ENCODE measurements around the gene TM9SF1. TPM values are rescaled to one million over a fixed set of nuclear protein-coding genes. Genes with fewer than 3 reads are reported as not detected.

TM9SF1 gene
- total RNA-seq, 1 donor from 2014 or later, result 24.5 TPM

- Mint-ChIP-seq H3K4me3 (peak within 1 kb of the TSS; percentile 93), H3K27ac (peak within 1 kb of the TSS; percentile 95)
- intact Hi-C loops (cut with micrococcal nuclease), result loop anchor here (1.0 kb wide), 5 partner anchors 17 to 93 kb away; partner anchors contain the start of genes GMPR2, IRF9, NEDD8 and RABGGTA
Measured at GRCh38 chr14:24215495-24216344, 20.5 kb upstream of the TM9SF1 start, which contains the start of gene MDP1. MDP1 (minus strand) TSS chr14:24216066; CDS start chr14:24215955, 111 bp downstream.

GRCh38 chr14:24213866-24214662 lies 18.8 kb upstream of the TM9SF1 start:
- TF ChIP-seq CTCF (IDR thresholded peaks at IDR 0.05), result no peak
- POLR2A ChIA-PET, result interaction anchor here (0.6 to 6.6 kb wide), 41 partner anchors 10 to 893 kb away, joined by 3 to 143 read pairs (median 7); partner anchors contain the start of genes CBLN3, CIDEB, DCAF11 and DHRS1
- Mint-ChIP-seq H3K9me3 (no peaks in the 10 kb centered on the region), H3K4me3 (peak overlapping the region; percentile 91), H3K27ac (peak overlapping the region; percentile 95), H3K4me1 (peaks cover 53% of the 10 kb centered on the region), H3K27me3 (no peaks in the 10 kb centered on the region), H3K36me3 (ENCODE audit: low read depth) (peaks cover 58% of the 10 kb centered on the region)
- CTCF ChIA-PET, result interaction anchor here (0.8 to 5.6 kb wide), 11 partner anchors 18 to 222 kb away, joined by 3 to 37 read pairs (median 3); partner anchors contain the start of genes DHRS1, IPO4, IRF9 and NOP9
- no peak for DNase-seq
- ATAC-seq (ENCODE audit: low read depth), result no peak
- intact Hi-C loops (cut with micrococcal nuclease), result loop anchor here (1.0 to 5.0 kb wide), 10 partner anchors 19 to 912 kb away; partner anchors contain the start of genes DCAF11, EMC9, IPO4 and NRL

More at GRCh38 chr14:24215495-24216344, 20.5 kb upstream of the TM9SF1 start, which contains the start of gene MDP1:
- ChIA-PET CTCF (interaction anchor here (0.6 to 5.6 kb wide), 13 partner anchors 12 to 221 kb away, joined by 3 to 37 read pairs (median 5); partner anchors contain the start of genes CIDEB, IRF9, LTB4R2 and TINF2), POLR2A (interaction anchor here (0.6 to 6.6 kb wide), 37 partner anchors 9 to 1376 kb away, joined by 3 to 143 read pairs (median 5); partner anchors contain the start of genes CARMIL3, CBLN3, CIDEB and DCAF11)
- DNase-seq, result peak; percentile 71
- Mint-ChIP-seq H3K27me3 (no peaks in the 10 kb centered on the region), H3K9me3 (no peaks in the 10 kb centered on the region), H3K36me3 (ENCODE audit: low read depth) (peaks cover 43% of the 10 kb centered on the region), H3K4me1 (peaks cover 50% of the 10 kb centered on the region)
- no peak for TF ChIP-seq CTCF (IDR thresholded peaks at IDR 0.05)
- ATAC-seq (ENCODE audit: low read depth), result peak; percentile 75

GRCh38 chr14:24212924-24213865 lies 18.0 kb upstream of the TM9SF1 start, which contains the start of gene CHMP4A:
CHMP4A (minus strand) TSS chr14:24213488; CDS start chr14:24213439, 49 bp downstream.
- ATAC-seq (ENCODE audit: low read depth) (peak; percentile 76), DNase-seq (peak; percentile 83)
- Mint-ChIP-seq H3K27me3 (no peaks in the 10 kb centered on the region), H3K9me3 (no peaks in the 10 kb centered on the region), H3K4me1 (peaks cover 56% of the 10 kb centered on the region), H3K4me3 (peak within 1 kb of the TSS; percentile 91), H3K36me3 (ENCODE audit: low read depth) (peaks cover 61% of the 10 kb centered on the region), H3K27ac (peak within 1 kb of the TSS; percentile 95)
- POLR2A ChIA-PET, result interaction anchor here (0.6 to 6.6 kb wide), 41 partner anchors 9 to 892 kb away, joined by 3 to 143 read pairs (median 5); partner anchors contain the start of genes CBLN3, CIDEB, DCAF11 and DHRS1
- intact Hi-C loops (cut with micrococcal nuclease), result loop anchor here (1.0 to 5.0 kb wide), 10 partner anchors 18 to 911 kb away; partner anchors contain the start of genes DCAF11, EMC9, IPO4 and NRL
- no peak for TF ChIP-seq CTCF (IDR thresholded peaks at IDR 0.05)
- CTCF ChIA-PET, result interaction anchor here (0.8 to 5.6 kb wide), 10 partner anchors 17 to 222 kb away, joined by 3 to 37 read pairs (median 3); partner anchors contain the start of genes IPO4, IRF9, TINF2 and TM9SF1

GRCh38 chr14:24211311-24211710 lies 16.1 kb upstream of the TM9SF1 start:
- intact Hi-C loops (cut with micrococcal nuclease), result loop anchor here (5.0 kb wide), 1 partner anchor 909 kb away; the partner anchor contains the start of gene PPP1R3E
- peaks cover 68% of the 10 kb centered on the region for H3K4me1 Mint-ChIP-seq
- DNase-seq (no peak), ATAC-seq (ENCODE audit: low read depth) (no peak)
- ChIA-PET CTCF (interaction anchor here (0.7 to 1.5 kb wide), 2 partner anchors 16 to 31 kb away, joined by 3 to 4 read pairs; partner anchors contain the start of genes TINF2 and TM9SF1), POLR2A (interaction anchor here (0.6 to 6.6 kb wide), 8 partner anchors 13 to 86 kb away, joined by 3 to 143 read pairs (median 19); partner anchors contain the start of genes IPO4, IRF9, PSME1 and PSME2)
- peaks cover 70% of the 10 kb centered on the region for H3K36me3 Mint-ChIP-seq (ENCODE audit: low read depth)
- H3K27ac Mint-ChIP-seq, result peak overlapping the region; percentile 95
- no peaks in the 10 kb centered on the region for H3K9me3 Mint-ChIP-seq
- no peaks in the 10 kb centered on the region for H3K27me3 Mint-ChIP-seq
- TF ChIP-seq CTCF (IDR thresholded peaks at IDR 0.05), result no peak
- H3K4me3 Mint-ChIP-seq, result peak overlapping the region; percentile 91

Data from activated B cell treated with CpG ODN at 0.5 μM for 24 hours (primary cell).